ENCODE data around the gene EMILIN1.
A peak's percentile ranks its signal among the peaks of the same experiment; 100 is the strongest.

The EMILIN1 gene

GRCh38 chr2:27078267-27079194, at the start of gene EMILIN1:
TSS of gene EMILIN1 (plus strand) at chr2:27078615. CDS start at chr2:27079066, 451 bp downstream.
- no peak for DNase-seq

GRCh38 chr2:27029051-27029450, 49.4 kb upstream of the EMILIN1 start:
- no peak for DNase-seq

GRCh38 chr2:27032495-27033252, 45.7 kb upstream of the EMILIN1 start, which contains the start of gene TMEM214:
TSS of gene TMEM214 (plus strand) at chr2:27032965. CDS start at chr2:27033016, 51 bp downstream.
- DNase-seq = peak; percentile 80 to 81

GRCh38 chr2:27033253-27033852, 45.1 kb upstream of the EMILIN1 start:
- DNase-seq = peak in 1 of 2 donors; percentile 5

GRCh38 chr2:27038012-27038411, 40.4 kb upstream of the EMILIN1 start:
- DNase-seq = no peak

GRCh38 chr2:27038631-27039339, 39.6 kb upstream of the EMILIN1 start:
- DNase-seq = no peak

GRCh38 chr2:27039426-27039825, 39.0 kb upstream of the EMILIN1 start:
- no peak for DNase-seq

- DNase-seq = no peak
Measured at GRCh38 chr2:27039871-27040270, 38.5 kb upstream of the EMILIN1 start.

GRCh38 chr2:27040282-27040681, 38.1 kb upstream of the EMILIN1 start:
- no peak for DNase-seq

GRCh38 chr2:27041752-27042151, 36.7 kb upstream of the EMILIN1 start:
- no peak for DNase-seq

GRCh38 chr2:27042159-27042661, 36.2 kb upstream of the EMILIN1 start:
- peak in 1 of 2 donors; percentile 42 for DNase-seq

- no peak for DNase-seq
Measured at GRCh38 chr2:27042985-27043634, 35.3 kb upstream of the EMILIN1 start.

- DNase-seq = peak; percentile 58 to 68
Measured at GRCh38 chr2:27049422-27050280, 28.8 kb upstream of the EMILIN1 start.

GRCh38 chr2:27050281-27050995, 28.0 kb upstream of the EMILIN1 start:
- peak; percentile 93 to 94 for DNase-seq

GRCh38 chr2:27050996-27051901, 27.2 kb upstream of the EMILIN1 start, which contains the start of gene AGBL5:
TSS of gene AGBL5 (plus strand) at chr2:27051668. CDS start at chr2:27052959, 1,291 bp downstream.
- DNase-seq = peak; percentile 97 to 98

GRCh38 chr2:27051902-27052645, 26.3 kb upstream of the EMILIN1 start:
- DNase-seq = no peak

- DNase-seq = no peak
Measured at GRCh38 chr2:27053321-27053720, 25.1 kb upstream of the EMILIN1 start.

GRCh38 chr2:27053776-27054175, 24.6 kb upstream of the EMILIN1 start:
- no peak for DNase-seq
